ENCODE results near the gene MTA3.

Gene MTA3

GRCh38 chr2:42742740-42743658 lies 174.6 kb downstream of the MTA3 start:
- DNase-seq: no peak

DNA sequence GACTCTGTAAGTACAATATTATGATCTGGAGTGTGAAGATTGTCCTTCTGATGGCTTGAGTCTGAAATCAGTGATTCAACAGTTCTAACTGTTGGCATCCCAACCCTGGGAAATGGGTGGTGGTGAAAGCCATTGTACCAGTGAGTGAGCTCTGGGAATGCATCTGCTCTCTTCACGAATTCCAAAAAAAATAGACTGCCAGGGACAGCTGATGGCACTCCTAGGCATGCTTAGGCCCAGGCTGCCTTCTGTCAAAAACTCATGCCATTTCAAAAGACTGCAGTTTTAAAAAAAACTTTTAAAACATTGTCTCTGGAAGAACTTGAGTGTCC lies 175.2 kb downstream of the MTA3 start:
- no peak for DNase-seq

DNA sequence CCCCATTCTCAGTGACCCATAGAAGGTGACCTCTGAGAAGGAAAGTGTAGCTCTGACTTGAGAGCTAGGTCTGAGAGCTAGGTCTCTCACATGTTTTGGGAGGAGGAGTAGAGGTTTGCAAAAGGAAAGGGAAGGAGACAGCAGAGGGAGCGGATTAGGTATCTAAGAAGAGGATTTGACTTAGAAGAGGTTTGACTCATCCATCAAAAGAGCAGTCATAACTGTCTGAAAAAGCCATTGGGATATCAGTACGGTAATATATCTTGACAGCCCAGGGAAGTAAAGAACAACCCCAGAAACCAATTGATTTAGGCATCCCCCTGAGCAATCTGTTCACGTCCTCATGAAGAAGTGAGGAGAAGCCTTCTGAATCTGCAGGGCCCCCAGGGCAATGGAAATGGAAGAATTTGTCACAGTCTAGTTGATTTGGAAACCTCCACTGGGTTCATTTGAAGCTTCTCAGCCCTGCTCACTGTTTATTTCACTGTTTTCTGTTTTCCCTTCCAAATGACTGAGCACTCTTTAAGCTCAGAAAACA lies 176.2 kb downstream of the MTA3 start:
- no peak for DNase-seq

DNA sequence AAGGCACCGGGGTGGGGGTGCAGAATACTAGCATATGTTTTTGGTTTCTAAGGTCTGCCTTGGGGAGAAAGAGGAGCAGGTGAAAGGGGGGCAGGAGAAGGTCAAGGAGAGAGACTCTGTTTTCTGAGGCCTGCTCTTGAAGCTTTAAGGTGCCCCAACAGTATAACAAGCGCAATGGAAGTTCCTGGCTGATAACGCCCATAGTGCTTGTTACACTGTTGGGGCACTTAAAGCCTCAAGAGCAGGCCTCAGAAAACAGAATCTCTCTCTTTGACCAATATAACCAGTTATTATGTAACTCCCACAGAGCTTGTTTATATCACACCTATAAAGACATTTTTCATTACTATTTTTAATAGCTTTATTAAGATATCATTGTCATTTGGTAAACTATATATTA lies 179.0 kb downstream of the MTA3 start:
- DNase-seq: no peak

DNA sequence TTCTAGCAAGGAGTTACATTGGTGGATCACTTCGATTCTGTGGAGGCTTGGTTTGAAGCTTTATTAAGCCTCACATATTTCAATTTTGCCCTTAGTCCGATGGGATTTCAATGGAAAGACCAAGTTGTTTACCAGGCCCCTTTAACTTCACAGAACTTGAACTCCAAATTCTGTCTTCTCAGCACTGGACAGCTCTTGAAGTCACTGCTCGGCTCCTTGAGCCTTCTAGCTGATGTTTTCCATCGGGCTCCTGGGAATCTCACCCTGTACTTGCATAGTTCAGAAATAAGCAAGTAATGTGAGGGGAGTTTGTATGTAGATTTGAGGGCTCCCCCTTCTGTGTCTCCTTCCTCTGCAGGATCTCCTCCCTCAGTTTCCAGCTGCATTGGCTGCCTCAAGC lies 180.4 kb downstream of the MTA3 start:
- DNase-seq: no peak

DNA sequence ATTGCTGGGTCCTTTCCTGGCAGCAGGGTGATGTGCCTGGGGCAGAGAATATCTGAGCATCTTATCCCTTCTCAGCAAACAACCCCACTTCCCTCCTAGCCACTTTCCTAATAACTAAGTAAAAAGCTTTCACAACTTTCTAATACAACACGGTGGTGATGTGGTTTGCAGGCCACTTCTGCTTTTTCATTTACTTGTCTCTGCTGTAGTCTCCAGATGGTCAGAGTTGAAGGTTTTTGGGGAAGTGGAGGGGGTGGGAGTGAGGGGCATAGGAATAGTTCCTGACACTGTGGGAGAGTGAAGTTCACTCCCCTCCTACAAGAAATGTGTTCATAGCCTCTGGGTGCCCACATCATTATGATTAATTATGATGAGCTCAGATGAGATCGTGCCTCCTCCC lies 183.9 kb downstream of the MTA3 start:
- no peak for DNase-seq

DNA sequence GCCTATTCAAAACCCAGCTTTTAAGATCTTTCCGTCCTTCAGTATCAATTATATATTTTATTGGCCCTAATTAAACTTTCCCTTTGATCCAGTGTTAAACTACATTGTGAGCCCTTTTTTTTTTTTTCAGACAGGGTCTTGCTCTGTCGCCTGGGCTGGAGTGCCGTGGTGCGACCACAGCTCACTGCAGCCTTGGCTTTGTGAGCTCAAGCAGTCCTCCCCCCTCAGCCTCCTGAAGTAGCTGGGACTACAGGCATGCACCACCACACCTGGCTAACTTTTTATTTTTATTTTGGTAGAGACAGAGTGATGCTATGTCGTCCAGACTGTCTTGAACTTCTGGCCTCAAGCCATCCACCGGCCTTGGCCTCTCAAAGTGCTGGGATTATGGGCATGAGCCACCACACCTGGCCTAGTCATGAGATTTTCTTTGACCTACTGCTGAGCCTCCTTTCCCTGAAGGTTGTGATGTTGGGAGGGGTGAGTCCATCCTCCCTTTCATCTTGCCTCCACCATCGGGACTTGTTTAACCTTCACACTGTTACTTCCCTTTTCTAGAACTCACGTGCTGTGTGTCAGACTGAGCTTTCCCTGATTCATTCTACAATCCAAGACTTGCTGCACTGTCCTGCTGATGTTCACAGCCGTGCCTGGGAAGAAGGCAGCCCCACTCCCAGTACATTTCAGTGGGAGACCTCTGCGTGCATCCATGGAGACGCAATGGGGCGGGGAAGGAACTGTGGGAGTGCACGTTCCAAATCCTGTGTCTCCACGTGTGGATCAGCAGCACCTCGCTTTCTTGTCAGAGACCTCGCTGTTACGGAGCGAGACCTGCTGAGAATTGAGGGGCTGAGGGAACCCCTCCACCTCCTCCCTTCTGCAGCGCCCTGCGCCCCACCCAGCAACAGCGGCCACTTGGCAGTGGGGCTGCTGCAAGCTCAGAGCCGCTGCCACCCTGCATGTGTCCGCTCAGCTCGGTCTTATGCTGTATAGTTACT lies 184.7 kb downstream of the MTA3 start:
- no peak for DNase-seq

GRCh38 chr2:42754021-42754775 lies 185.8 kb downstream of the MTA3 start:
- no peak for DNase-seq

DNA sequence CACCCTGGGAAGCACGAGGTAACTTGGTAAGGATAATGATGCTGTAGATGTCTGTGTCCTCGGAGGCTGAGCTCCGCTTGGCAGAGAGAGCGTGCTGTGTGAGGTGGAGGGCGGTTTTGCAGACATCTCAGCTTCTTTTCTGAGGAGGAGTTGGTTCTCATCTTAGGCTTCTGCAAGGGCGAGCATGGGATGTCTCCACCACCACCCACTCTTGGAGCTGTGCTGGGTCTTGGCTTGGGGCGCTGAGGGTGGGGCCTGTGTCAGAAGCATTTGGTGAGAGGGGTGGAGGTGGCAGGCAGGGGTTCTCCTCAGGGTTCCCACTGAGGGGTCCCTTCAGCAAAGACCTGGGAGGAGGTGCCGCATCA lies 186.3 kb downstream of the MTA3 start:
- DNase-seq: no peak

GRCh38 chr2:42755191-42755880 lies 186.9 kb downstream of the MTA3 start:
- no peak for DNase-seq

GRCh38 chr2:42756150-42756775 lies 187.8 kb downstream of the MTA3 start:
- DNase-seq: no peak

DNA sequence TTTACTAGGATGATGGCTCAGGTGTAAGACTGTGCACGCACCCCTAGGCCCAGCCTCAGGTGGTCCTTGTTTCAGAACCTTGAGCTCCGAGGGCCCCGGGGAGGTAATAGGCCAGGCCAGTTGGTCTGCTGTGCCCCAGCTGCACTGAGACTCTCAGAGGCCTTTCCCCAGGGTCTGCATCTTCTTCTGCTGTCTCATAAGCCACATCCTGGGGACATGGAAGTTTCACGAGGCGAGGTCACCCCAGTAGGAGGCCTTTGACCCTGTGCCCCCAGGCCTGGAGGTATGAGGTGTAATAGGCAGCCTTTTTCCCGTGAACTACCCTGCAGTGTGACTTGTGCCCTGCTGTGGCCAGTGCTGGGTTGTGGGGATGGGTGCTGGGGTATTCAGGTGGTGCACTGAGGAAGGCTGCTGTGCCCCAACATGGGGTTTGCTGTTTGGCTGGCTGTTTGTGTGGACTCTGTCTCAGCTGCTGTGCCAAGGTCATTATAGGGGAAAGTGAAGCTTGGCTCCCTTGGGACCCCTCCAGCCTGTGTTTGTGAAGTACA lies 188.6 kb downstream of the MTA3 start:
- no peak for DNase-seq

GRCh38 chr2:42757981-42758740 lies 189.7 kb downstream of the MTA3 start:
- DNase-seq: no peak

GRCh38 chr2:42758751-42759150 lies 190.3 kb downstream of the MTA3 start:
- DNase-seq: no peak

GRCh38 chr2:42761554-42761953 lies 193.1 kb downstream of the MTA3 start:
- DNase-seq: no peak

DNA sequence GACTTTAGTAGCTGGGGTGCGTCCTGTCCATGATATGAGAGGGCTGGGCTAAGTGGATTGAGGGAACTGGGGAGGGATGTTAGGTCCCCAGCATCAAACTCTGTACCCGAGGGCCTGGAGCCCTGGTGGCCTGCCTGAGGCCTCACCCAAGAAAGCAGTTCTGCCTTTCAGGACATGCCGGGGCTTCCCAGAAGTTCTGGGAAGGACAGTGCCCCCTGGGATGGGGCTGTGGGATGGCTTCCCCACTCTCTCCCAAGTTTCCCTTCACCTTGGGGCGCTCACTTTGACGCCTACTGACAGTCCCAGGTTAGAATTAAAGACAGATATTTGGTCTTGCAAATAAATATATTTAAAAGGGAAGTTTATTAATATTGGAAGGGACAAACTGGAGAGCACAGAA lies 193.7 kb downstream of the MTA3 start:
- DNase-seq: no peak

DNA sequence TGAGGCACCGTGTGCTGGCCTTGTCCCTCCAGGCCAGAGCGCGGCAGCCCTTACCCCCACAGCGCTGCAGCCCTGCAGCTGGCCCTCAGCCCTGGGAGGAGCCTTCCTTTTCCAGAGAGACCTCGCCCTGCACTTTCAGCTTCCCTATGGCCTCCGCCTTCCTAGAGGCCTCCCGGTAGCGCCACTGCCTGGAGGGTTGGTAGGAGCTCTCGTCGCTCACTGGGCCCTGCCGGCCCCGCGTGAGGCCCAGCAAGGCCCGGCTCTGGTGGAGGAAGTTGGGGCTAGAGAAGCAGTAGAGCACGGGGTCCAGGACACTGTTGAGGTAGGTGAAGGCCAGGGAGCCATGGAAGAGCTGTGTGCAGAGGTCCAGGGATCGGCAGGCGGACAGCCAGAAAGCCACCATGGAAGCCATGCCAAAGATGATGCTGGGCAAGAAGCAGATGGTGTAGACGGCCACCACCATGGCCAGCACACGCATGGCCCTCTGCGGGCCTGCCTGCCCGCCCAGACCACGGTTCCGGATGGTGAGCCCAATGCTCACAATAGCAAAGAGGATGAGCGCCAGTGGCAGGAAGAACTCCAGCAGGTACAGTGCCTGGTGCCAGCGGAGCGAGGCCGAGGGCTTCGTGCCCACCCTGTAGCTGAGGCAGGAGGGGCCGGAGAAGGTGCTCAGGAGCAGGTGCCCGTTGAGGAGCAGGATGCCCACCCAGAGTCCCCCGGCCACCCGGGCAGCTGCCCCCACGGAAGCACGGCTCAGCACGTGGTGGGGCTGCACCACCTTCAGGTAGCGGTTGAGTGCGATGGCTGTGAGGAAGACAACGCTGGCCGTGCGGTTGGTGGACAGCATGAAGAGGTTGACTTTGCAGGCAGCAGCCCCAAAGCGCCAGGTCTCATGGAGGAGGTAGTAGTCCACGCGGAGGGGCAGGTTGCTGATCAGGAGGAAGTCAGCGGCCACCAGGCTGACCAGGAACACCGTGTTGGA lies 194.7 kb downstream of the MTA3 start:
- no peak for DNase-seq

DNA sequence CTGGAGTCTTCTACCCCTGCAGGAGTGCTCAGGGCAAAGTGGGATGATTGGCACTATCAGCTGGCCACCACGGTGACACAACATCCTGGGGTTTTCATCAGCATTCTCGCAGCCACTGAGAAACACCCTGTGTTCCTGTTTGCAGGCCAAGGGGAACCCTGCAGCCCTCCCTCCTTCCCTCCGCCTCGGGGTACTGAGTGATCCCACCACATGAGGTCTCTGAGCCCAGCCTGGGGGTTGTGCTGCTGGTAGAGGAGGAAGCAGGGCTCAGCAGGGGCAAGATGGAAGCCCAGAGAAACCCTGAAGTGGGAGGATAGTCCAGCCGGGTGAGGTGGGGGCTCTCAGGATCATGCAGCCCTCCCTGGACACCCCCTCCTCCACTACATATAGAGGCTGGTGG lies 195.7 kb downstream of the MTA3 start, which contains the start of gene OXER1:
TSS of gene OXER1 (minus strand) at position 40 of the 400 bp plus-strand sequence. CDS start 73 bp downstream, outside the sequence.
- DNase-seq: no peak

DNA sequence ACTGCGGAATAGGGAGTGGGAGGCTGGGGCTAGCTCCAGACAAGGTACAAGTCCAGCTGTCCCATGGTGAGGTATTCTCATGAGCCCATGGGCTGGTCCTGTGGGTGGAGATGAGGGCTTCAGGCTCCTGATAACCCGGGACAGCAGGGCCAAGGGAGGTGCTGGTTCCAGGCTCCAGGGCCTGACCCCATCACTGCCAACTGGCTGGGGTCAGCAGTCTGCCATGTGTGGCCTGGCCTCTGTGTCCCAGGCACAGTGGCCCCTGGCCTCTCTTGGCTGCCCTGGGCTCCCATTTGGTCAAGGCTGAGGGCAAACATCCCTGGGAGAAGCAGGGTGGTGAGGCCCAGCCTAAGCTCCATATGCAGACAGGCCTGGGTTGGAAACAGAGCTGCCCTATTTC lies 196.5 kb downstream of the MTA3 start:
- DNase-seq: no peak
